Endothelial cell of umbilical vein (primary cell): ENCODE results near the gene CT47C1. TPM values are rescaled to one million over a fixed set of nuclear protein-coding genes. Genes with fewer than 3 reads are reported as not detected.

Experiments used
- BruUV-seq: library from RNA; stranded (reverse); fragments of 400-500 nt; replicated peaks from 2 replicates; lab custom pipeline; 2021; lab: Mats Ljungman, UMichigan
- CTCF ChIA-PET: fragments of 300-600, 350-600 bp; sonication (Branson Sonifier 250); formaldehyde crosslinking; loops from one replicate; lab custom pipeline; 2021; ENCODE audit warnings: antibody characterized with exemption, inconsistent platforms; lab: Charles Lee
- POLR2A ChIA-PET: fragments of 300-600, 350-600 bp; sonication (Branson Sonifier 250); formaldehyde crosslinking; loops from one replicate; lab custom pipeline; 2021; ENCODE audit warnings: antibody characterized with exemption, inconsistent platforms; lab: Charles Lee
- DNase-seq: peaks from one replicate; pipeline ENCODE4 v3.0.0-alpha.2; 2011; ENCODE audit warnings: low read depth, low spot score
- FAIRE-seq: peaks from 2 replicates; lab custom pipeline; 2011; peaks lifted over from hg19 to GRCh38; lab: Jason Lieb, UNC
- H2AFZ ChIP-seq: 2 replicates; pipeline ENCODE4 v1.6.0; 2012; ENCODE audit warnings: low read depth, low read length, control low read depth, inconsistent platforms
- H3K27ac ChIP-seq: 2 replicates; pipeline ENCODE4 v1.5.1; 2011; ENCODE audit warnings: low read depth, mild to moderate bottlenecking, control low read depth, low read length, moderate library complexity; ENCODE audit not compliant: insufficient read depth
- H3K27me3 ChIP-seq, 2 experiments: 2 replicates each; pipeline versions ENCODE4 v1.6.0 to v1.6.1; 2011; ENCODE audit warnings: low read length in 2 of 2, mixed read lengths in 1 of 2; ENCODE audit not compliant: control insufficient read depth in 2 of 2, insufficient read depth in 2 of 2
- H3K36me3 ChIP-seq, 2 experiments: 2 replicates in 1 of 2; 3 replicates in 1 of 2; pipeline ENCODE4 v1.5.1; 2011; ENCODE audit warnings: low read length in 2 of 2, mild to moderate bottlenecking in 1 of 2, moderate library complexity in 1 of 2; ENCODE audit not compliant: control insufficient read depth in 2 of 2, insufficient read depth in 2 of 2; ENCODE audit errors: extremely low read depth in 1 of 2
- H3K4me1 ChIP-seq: 3 replicates; pipeline ENCODE4 v1.5.1; 2011; ENCODE audit warnings: mild to moderate bottlenecking, low read length; ENCODE audit not compliant: control insufficient read depth, insufficient read depth; ENCODE audit errors: extremely low read depth
- H3K4me2 ChIP-seq: 2 replicates; pipeline ENCODE4 v1.6.1; 2011; ENCODE audit warnings: low read length, control low read depth, mixed read lengths; ENCODE audit not compliant: insufficient read depth
- H3K4me3 ChIP-seq, 3 experiments: fragments of 200-600 bp in 1 of 3; sonication (generic), shearing (Covaris generic) in 1 of 3; replicated peaks in 1 of 3; 2 replicates each; pipeline ENCODE4 v1.5.1; 2011 to 2016; ENCODE audit warnings: control low read depth in 3 of 3, low read length in 3 of 3, mild to moderate bottlenecking in 2 of 3, inconsistent platforms in 1 of 3, low read depth in 1 of 3, moderate library complexity in 1 of 3; ENCODE audit not compliant: insufficient read depth in 1 of 3
- H3K79me2 ChIP-seq: 2 replicates; pipeline ENCODE4 v1.6.0; 2012; ENCODE audit warnings: low read length, inconsistent platforms; ENCODE audit not compliant: control insufficient read depth, insufficient read depth
- H3K9ac ChIP-seq: replicated peaks from 2 replicates; pipeline ENCODE3; 2011; ENCODE audit warnings: low read length, control low read depth; ENCODE audit not compliant: insufficient read depth; ENCODE audit errors: extremely low read depth
- H3K9me1 ChIP-seq: replicated peaks from 3 replicates; pipeline ENCODE4 v1.6.0; 2011; ENCODE audit warnings: mild to moderate bottlenecking, low read length; ENCODE audit not compliant: control insufficient read depth, insufficient read depth; ENCODE audit errors: extremely low read depth
- H3K9me3 ChIP-seq: replicated peaks from 2 replicates; pipeline ENCODE4 v1.5.1; 2012; ENCODE audit warnings: low read length, inconsistent platforms; ENCODE audit not compliant: control insufficient read depth, insufficient read depth
- H4K20me1 ChIP-seq: replicated peaks from 2 replicates; pipeline ENCODE3; 2011; ENCODE audit warnings: mild to moderate bottlenecking, low read length; ENCODE audit not compliant: control insufficient read depth, insufficient read depth; ENCODE audit errors: extremely low read depth
- EZH2 ChIP-seq: IDR thresholded peaks from 2 replicates; pipeline ENCODE4 v1.6.1; 2012; ENCODE audit warnings: borderline replicate concordance, low read depth, mild to moderate bottlenecking, moderate library complexity, low read length, inconsistent platforms; ENCODE audit not compliant: severe bottlenecking
- FOS ChIP-seq: IDR thresholded peaks from 2 replicates; pipeline ENCODE4 v1.6.1; 2011; ENCODE audit warnings: mild to moderate bottlenecking, low read length, moderate library complexity, borderline replicate concordance; ENCODE audit not compliant: insufficient read depth
- GATA2 ChIP-seq: IDR thresholded peaks from 2 replicates; pipeline ENCODE4 v1.7.0; 2011; ENCODE audit warnings: low read depth, mild to moderate bottlenecking, moderate library complexity, mixed read lengths, low read length; ENCODE audit not compliant: insufficient read length, insufficient read depth
- JUN ChIP-seq: IDR thresholded peaks from 2 replicates; pipeline ENCODE4 v1.6.1; 2011; ENCODE audit warnings: borderline replicate concordance, low read depth; ENCODE audit not compliant: insufficient read length, insufficient read depth
- MYC ChIP-seq: IDR thresholded peaks from one replicate; pipeline ENCODE4 v1.6.1; 2011; ENCODE audit warnings: mild to moderate bottlenecking, low read depth, low read length
- POLR2A ChIP-seq: IDR thresholded peaks from 2 replicates; pipeline ENCODE4 v1.6.1; 2012; ENCODE audit warnings: low read depth, mild to moderate bottlenecking, control low read depth, low read length
- POLR2AphosphoS5 ChIP-seq: IDR thresholded peaks from 2 replicates; pipeline ENCODE4 v1.6.1; 2012; ENCODE audit warnings: low read depth, mild to moderate bottlenecking, control low read depth, low read length, moderate library complexity; ENCODE audit not compliant: insufficient read depth
- dilution Hi-C: fragments of 300-500 bp; cut with MboI; formaldehyde crosslinking; loops from one replicate; pipeline ENCODE4 v1.15.0; 2019; ENCODE audit warnings: low sequenced_read_pairs; ENCODE audit not compliant: extremely low pct_ligation_motif_present
- intact Hi-C: fragments of 100-400 bp; cut with micrococcal nuclease; formaldehyde crosslinking; loops from one replicate; pipeline ENCODE4 v1.10.0; 2022
- polyA plus RNA-seq, 4 experiments: library from polyadenylated mRNA; depleted of rRNA in 3 of 4; stranded (reverse) in 3 of 4; unstranded in 1 of 4; fragments of >200 nt; gene quantifications; 2 replicates each; pipeline versions ENCODE4 v1.2.1 to v1.2.3, GENCODE V29; 2011 to 2012; ENCODE audit warnings: missing spikeins in 1 of 4
- total RNA-seq: library from RNA; stranded (reverse); gene quantifications from 2 replicates; pipeline ENCODE4 v1.2.3, GENCODE V29; 2021
- TF ChIP-seq, protein P1 (sequence below): IDR thresholded peaks from 2 replicates; pipeline ENCODE4 v1.6.1; 2011; ENCODE audit not compliant: insufficient read depth, insufficient read length
- TF ChIP-seq, protein P2 (sequence below), 2 donors: IDR thresholded peaks; 1 replicate in 1 of 2; 2 replicates in 1 of 2; pipeline ENCODE4 v1.5.1; 2011; ENCODE audit warnings: low read length in 2 of 2, mild to moderate bottlenecking in 2 of 2, moderate library complexity in 2 of 2, control low read depth in 1 of 2, inconsistent platforms in 1 of 2, low read depth in 1 of 2; ENCODE audit not compliant: insufficient read depth in 1 of 2; ENCODE audit errors: extremely low read depth in 1 of 2

The CT47C1 gene
- total and polyA plus RNA-seq, 2 donors (not counting 3 experiments of a cell fraction or from before 2014, with no cell fraction given) = not detected

DNA sequence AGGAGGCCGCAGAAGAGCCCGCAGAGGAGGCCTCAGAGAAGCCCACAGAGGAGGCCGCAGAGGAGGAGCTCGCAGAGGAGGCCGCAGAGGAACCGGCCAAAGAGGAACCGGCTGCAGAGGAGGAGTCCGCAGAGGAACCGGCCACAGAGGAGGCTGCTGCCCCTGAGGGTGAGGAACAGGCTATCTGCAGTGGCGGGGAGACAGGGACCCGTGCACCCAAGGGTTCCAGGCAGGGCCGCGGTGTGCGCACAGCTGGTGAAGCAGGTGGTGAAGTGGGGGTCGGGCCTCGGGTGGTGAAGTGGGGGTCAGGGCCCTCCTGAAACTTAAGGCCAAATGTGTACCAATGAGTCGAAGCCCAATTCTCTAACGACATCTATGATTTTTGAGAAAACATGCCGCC lies 1.1 kb downstream of the CT47C1 start:
- no peaks in the 10 kb centered on the region for H3K9me3 ChIP-seq
- H2AFZ ChIP-seq = no peak overlapping the region
- H3K27ac ChIP-seq = no peak overlapping the region
- no peaks in the 10 kb centered on the region for H3K36me3 ChIP-seq
- H3K9me1 ChIP-seq = no peaks in the 10 kb centered on the region
- BruUV-seq = no TSS peak
- dilution Hi-C loops = no loop called here
- no peak overlapping the region for H3K9ac ChIP-seq
- no peak for TF ChIP-seq POLR2AphosphoS5
- TF ChIP-seq FOS = no peak
- TF ChIP-seq, protein P1, sequence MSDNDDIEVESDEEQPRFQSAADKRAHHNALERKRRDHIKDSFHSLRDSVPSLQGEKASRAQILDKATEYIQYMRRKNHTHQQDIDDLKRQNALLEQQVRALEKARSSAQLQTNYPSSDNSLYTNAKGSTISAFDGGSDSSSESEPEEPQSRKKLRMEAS = no peak
- no peak for TF ChIP-seq POLR2A
- TF ChIP-seq GATA2 = no peak
- no peak for TF ChIP-seq MYC
- H3K4me1 ChIP-seq = no peaks in the 10 kb centered on the region
- no peak for FAIRE-seq
- H3K4me3 ChIP-seq = no peak overlapping the region
- intact Hi-C loops = no loop called here
- no peaks in the 10 kb centered on the region for H3K27me3 ChIP-seq
- no peaks in the 10 kb centered on the region for H4K20me1 ChIP-seq
- H3K4me2 ChIP-seq = no peak overlapping the region
- no peak for DNase-seq
- H3K79me2 ChIP-seq = no peaks in the 10 kb centered on the region
- POLR2A ChIA-PET = no interaction called here
- CTCF ChIA-PET = no interaction called here

DNA sequence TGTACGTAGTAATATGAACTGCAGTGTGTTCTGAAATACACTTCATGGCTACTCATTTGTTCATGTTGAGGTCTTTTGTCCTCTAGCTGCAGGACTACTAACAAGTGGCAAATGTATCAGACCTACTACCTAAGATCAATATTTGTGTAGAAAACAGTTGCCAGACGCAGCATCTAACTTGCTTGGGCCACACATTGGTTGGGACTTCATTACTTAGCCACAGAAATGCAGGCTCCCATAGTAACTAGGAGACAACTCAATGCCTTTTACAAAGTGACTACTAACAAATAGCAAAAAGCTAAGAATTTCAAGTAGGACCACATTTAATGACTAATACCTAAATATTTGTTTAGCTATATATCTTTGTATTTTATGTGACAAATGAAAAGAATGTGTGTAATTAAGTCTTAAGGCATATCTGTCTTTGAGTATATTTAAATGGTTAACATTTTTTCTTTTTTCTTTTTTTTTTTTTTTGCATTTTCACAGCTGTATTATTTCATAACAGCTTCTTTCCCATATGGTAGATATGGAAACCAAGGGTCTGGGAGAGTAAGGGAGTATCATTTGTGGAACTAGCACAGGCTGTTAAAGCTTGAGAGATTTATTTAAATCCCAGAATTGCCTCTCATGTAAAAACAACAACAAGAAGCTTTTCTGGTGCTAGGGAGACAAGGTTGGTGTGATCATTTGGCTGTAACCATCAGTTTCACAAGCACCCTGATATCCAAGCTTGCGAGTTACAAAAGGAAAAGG lies 2.7 kb downstream of the CT47C1 start:
- H3K4me2 ChIP-seq = no peak overlapping the region
- H3K27ac ChIP-seq = no peak overlapping the region
- FAIRE-seq (no peak), DNase-seq (no peak)
- dilution Hi-C loops (no loop called here), intact Hi-C loops (no loop called here)
- no peaks in the 10 kb centered on the region for H3K79me2 ChIP-seq
- H2AFZ ChIP-seq = no peak overlapping the region
- H3K9me3 ChIP-seq = no peaks in the 10 kb centered on the region
- TF ChIP-seq FOS (no peak), JUN (no peak), POLR2AphosphoS5 (no peak), GATA2 (no peak), MYC (no peak), POLR2A (no peak), EZH2 (no peak)
- TF ChIP-seq, protein P2, sequence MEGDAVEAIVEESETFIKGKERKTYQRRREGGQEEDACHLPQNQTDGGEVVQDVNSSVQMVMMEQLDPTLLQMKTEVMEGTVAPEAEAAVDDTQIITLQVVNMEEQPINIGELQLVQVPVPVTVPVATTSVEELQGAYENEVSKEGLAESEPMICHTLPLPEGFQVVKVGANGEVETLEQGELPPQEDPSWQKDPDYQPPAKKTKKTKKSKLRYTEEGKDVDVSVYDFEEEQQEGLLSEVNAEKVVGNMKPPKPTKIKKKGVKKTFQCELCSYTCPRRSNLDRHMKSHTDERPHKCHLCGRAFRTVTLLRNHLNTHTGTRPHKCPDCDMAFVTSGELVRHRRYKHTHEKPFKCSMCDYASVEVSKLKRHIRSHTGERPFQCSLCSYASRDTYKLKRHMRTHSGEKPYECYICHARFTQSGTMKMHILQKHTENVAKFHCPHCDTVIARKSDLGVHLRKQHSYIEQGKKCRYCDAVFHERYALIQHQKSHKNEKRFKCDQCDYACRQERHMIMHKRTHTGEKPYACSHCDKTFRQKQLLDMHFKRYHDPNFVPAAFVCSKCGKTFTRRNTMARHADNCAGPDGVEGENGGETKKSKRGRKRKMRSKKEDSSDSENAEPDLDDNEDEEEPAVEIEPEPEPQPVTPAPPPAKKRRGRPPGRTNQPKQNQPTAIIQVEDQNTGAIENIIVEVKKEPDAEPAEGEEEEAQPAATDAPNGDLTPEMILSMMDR (IDR thresholded peaks at IDR 0.05; ENCODE audit: extremely low read depth in 1 of 2, insufficient read depth in 1 of 2, low read depth in 1 of 2, low read length in 2 of 2) = no peak
- TF ChIP-seq, protein P1 = no peak
- no peaks in the 10 kb centered on the region for H4K20me1 ChIP-seq
- no peaks in the 10 kb centered on the region for H3K36me3 ChIP-seq
- no peak overlapping the region for H3K4me3 ChIP-seq
- H3K9me1 ChIP-seq = no peaks in the 10 kb centered on the region
- ChIA-PET POLR2A (interaction anchor here (0.7 kb wide), 1 partner anchor 48 kb away, joined by 5 read pairs; no protein-coding TSS in a partner anchor), CTCF (interaction anchor here (1.1 to 1.6 kb wide), 2 partner anchors 9 to 236 kb away, joined by 3 to 5 read pairs; no protein-coding TSS in a partner anchor)
- H3K9ac ChIP-seq = no peak overlapping the region
- BruUV-seq = no TSS peak
- H3K4me1 ChIP-seq = no peaks in the 10 kb centered on the region
- no peaks in the 10 kb centered on the region for H3K27me3 ChIP-seq
